NCI-H345 (cell line): ENCODE results near the gene LENEP.

Experiments
- DNase-seq: peaks from one replicate; lab custom pipeline; 2025; lab: John Stamatoyannopoulos, UW

LENEP gene

DNA sequence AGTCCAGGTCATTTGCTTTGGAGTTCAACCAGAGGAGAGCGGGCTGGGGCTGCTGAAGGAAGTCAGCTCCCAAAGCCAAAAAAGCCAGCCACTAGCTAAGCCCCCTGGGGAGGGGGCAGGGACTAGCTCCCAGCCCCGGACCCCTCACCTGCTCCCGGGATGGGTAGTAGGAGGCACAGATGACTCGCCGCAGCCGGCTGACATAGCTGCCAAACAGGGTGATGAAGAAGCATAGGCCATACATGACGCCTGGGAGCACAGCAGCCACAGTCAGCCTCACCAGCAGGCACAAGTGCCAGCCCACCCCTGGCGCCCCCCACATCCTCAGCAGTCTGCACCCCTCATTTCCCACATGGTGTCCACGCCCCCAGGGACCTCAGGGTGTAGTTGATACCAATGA lies 32.8 kb downstream of the LENEP start:
- no peak for DNase-seq

DNA sequence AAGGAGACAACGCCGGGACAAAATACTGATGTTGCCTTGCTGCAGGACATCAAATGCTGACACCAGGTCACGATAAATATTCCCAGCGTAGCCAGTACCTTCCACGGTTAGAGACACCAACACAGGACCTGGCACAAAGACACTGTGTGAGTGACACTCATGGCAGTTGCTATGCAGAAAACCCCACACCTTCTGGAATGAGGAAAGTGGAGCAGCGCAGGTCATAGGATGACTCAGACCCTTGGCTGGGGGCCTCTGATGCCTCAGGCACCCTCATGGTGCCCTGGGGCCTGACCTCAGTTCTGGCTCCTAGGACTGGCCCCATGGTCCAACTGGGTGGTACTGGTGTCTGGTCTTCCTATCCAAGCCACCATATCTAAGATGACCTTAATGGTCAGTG lies 33.2 kb downstream of the LENEP start:
- DNase-seq: no peak

GRCh38 chr1:155029513-155030242 lies 36.3 kb downstream of the LENEP start:
- no peak for DNase-seq

- no peak for DNase-seq
Measured at GRCh38 chr1:155030243-155030795, 36.9 kb downstream of the LENEP start.

GRCh38 chr1:155030899-155031298 lies 37.5 kb downstream of the LENEP start:
- DNase-seq: no peak

DNA sequence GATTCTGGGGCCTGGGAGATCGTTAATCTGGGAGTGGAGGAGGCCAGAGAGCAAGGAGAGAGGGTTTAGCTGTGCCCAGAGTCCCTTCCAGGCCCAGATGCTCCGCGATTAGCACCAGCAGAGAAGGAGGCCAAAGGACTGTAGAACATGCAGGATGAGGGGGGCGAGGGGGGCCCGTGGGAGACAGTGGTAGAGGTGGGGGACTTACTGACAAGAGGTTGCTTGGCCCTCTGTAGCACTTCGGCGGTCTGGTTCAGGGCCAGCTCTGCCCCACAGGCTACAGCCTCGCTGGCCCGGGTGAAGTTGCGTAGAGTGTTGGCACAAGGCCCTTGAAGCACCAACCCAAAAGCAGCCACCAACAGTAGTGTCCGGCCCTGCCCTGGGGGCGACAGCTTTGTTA lies 39.5 kb downstream of the LENEP start:
- DNase-seq: no peak

DNA sequence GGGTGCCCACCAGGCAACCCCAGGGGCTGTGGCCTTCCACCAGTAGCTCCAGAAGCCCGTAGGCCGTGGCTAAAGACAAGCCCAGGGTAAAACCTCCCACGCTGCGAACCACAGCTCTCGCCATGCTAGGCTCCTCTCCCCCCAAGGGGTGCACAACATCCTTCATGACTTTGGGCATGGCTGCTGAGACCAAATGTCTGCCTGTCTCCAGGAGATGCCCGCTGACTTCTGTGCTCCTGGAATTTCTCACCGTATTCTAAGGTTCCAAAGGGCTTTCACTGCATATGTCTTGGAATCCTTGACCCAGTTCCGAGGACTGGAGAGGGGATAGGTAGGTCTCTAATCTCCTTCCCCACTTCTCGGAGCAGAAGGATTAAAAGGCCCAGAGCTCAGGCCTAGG lies 40.1 kb downstream of the LENEP start, which contains the start of the genes DCST1 and DCST2:
Gene DCST1, plus strand, starts transcription at position 301 of the 400 bp plus-strand sequence. CDS start 213 bp downstream, outside the sequence.
Gene DCST2, minus strand, starts transcription at position 258 of the 400 bp plus-strand sequence. Its CDS starts 80 bp downstream, at position 178.
- no peak for DNase-seq

DNA sequence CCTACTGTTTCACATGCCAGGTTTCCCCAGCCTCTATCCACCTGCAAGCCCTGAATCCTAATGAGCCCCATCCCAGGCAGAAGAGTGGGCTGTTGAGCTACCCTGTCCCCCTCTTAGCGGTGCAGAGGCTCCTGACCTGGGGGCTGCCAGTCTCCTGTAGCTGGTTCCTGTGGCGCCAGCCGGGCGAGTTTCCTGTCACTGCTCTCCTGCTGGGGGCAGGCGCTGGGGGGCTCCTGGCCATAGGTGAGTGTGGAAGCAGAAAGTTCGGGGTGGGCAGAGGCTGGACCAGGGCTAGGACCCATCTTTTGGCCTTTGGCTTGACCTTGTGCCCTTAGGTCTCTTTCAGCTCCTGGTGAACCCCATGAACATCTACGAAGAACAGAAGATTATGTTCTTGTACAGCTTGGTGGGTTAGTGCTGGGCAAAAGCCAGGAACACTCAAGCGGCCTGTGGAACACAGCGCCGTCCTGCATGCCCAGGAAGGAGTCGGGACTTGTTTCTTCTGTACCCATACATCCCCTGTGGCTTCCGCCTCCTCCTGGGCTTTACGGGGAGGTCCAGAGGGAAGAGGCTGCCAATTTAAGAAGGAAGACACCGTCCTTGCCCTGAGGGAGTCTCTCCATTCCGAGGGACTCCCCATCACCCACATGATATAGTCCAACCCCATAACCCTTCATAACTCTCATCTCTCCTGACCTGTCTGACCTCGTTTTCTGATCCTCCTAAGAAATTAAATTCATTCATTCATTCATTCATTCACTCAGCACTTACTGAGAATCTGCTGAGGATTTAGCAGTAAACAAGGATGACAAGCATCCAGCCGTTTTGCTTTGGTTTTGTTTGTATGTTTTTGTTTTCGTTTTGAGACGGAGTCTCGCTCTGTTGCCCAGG lies 41.2 kb downstream of the LENEP start:
- DNase-seq: no peak

DNA sequence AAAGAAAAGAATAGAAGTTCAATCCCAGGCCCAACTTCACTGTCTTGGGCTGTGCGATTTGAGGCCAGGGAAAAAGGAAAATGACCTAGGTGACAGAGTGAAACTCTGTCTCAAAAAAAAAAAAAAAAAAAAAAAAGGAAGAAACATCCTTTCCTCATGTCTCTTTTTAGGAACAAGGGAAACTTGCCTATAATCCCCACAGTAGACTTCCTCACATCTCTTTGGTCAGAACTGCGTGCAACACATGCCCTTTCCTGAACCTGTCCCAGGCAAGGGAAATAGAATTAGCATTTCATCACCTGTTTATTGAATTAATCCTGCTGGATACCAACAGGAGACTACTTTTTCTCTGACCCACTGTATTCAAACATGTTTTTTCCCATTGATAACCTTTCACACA lies 42.5 kb downstream of the LENEP start:
- no peak for DNase-seq

- no peak for DNase-seq
Measured at GRCh38 chr1:155037043-155037442, 43.7 kb downstream of the LENEP start.

- no peak for DNase-seq
Measured at GRCh38 chr1:155037851-155038441, 44.6 kb downstream of the LENEP start.

DNA sequence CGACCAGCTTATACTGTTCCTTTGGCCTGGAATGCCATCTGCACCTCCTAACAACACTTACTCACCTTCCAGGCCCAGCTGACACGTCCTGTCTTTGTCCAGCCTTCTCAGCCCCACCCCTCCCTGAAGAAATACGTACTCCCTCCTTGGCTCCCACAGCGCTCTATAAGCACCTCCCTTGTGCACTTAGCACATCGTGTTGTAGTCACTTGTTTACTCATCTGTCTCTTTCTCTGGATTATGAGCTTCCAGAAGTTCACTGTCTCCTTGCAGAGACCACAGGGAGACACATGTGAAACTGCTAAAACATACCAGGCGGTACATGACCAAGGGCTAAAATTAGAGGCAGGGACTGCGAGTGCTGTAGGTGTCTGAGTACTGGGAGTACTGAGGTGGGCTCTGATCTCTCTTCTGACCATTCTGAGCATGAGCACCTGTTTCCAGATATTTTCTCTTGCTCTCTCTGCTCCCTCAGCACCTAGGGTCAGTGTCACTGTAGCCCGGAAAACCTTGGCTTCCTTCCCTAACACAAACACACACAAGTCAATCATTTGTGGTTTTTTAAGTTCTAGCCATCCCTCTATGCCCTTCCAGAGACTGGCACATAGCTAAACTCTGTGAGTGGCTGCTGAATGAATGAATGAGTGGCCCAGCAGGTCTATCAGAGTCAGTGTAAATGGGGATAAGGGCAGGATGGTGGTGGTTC lies 45.4 kb downstream of the LENEP start:
- DNase-seq: no peak

DNA sequence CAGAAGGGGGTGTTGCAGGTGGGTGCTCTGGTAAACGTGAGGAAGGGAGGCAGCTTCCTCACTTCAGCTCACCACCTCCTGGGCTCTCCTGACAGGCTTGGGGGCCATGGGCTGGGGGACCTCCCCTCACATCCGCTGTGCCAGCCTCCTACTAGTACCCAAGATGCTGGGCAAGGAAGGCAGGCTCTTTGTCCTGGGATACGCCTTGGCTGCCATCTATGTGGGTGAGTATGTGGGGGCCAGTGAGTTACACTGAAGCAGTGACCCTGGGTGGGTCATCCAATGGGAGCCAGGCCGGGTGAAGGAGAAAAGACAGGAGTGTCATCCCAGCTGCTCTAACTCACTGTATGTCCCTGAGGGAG lies 45.9 kb downstream of the LENEP start:
- no peak for DNase-seq

DNA sequence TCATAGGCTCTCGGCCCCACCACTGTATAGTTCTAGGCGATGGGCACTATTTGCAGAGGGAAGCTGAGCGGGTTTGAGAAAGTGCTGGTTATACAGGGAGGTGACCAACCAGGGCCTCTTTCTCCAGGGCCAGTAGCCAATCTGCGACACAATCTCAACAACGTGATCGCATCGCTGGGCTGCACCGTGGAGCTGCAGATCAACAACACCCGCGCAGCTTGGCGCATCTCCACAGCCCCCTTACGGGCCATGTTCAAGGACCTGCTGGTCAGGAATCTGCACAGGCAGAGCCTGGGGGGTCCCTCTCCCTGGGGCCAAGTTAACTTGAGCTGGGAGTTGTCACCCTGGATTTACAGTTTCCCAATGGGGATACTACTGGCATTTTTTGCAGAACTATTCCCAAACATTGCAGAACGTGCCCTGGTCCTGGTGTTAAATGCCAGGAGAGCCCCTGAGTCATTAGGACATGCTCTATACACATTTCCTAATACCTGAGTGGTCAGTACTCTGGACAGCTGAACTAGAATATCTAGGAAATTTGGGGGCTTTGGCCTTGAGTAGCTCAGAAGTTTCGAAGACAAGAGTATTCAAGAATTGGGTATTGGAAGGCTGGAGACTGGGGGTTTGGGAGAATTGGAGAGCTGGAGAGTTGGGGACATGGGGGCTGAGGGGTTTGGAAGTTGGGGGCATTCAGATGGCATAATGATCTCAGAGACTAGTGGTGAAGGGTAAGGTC lies 47.1 kb downstream of the LENEP start:
- DNase-seq: no peak

DNA sequence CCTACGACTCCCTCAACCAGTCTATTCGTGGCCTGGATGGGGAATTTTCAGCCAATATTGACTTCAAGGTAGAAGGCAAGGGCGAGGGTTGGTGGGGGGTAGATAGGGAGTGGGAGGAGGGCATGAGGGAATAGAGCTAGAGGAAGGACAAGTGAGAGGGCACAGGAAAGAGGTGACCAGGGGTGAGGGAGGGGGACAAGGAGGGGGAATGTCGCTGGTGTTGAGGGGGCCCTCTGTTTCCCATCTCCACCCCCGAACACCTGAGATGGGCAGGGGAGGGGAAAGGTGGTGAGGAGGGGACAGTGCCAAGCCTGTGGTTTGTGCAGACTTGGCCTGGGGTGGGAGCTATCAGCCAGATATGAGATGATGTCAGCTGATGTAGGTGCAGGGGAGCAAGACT lies 49.4 kb downstream of the LENEP start:
- DNase-seq: no peak

DNA sequence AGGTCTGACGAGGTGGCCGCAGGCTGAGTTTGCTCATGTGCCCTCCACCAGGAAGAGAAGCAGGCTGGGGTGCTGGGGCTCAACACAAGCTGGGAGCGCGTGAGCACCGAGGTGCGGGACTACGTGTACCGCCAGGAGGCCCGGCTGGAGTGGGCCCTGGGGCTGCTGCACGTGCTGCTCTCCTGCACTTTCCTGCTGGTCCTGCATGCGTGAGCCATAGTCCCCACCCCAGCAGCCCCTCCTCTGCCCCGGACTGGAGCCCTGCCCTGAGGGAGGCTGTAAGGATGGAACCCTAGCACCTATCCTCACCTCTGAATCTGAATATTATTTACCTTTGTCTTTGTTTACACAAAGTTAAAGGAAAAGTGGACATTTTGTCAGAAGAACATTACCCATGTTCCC lies 49.9 kb downstream of the LENEP start:
- DNase-seq: no peak

GRCh38 chr1:155043793-155044192 lies 50.4 kb downstream of the LENEP start:
- no peak for DNase-seq
